ENCODE measurements around the gene ASPSCR1.

- no peak for TF ChIP-seq POLR2A (IDR thresholded peaks at IDR 0.05)
- peak; percentile 58 to 85 (median 60) for TF ChIP-seq CTCF (IDR thresholded peaks at IDR 0.05 in 4 of 5, conservative IDR thresholded peaks at IDR 0.05 in 1 of 5)
These were observed 42.5 kb downstream of the ASPSCR1 start for GRCh38 chr17:82019690-82020571.
